GM18858 (cell line): ENCODE data around the gene IQUB.
"Not testable (repeated sequence)": the region's sequence is repeated elsewhere in the genome, so short reads cannot be mapped to it uniquely, and the experiment has no call there.

Source experiments
- ATAC-seq: cut with Tn5 transposase; IDR thresholded peaks from one replicate; pipeline ENCODE4 v1.9.1; 2021; ENCODE audit not compliant: unreplicated experiment

Gene IQUB

DNA sequence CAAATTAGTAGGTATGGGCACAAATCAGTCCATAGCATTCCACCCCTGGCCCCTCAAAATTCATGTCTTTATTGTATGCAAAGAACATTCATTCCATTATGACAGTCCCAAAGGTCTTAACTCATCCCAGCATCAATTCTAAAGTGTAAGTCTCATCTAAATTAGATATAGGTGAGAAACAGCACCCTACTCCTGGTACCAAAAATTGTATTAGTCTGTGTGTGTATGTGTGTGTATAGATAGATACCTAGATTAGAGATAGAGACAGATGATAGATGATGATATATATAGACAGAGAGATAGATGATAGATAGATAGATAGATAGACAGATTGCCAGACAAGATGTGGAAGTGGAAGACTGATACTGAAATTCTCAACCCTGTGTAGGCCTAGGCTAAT is 109.9 kb downstream of the IQUB start:
- ATAC-seq = no peak

DNA sequence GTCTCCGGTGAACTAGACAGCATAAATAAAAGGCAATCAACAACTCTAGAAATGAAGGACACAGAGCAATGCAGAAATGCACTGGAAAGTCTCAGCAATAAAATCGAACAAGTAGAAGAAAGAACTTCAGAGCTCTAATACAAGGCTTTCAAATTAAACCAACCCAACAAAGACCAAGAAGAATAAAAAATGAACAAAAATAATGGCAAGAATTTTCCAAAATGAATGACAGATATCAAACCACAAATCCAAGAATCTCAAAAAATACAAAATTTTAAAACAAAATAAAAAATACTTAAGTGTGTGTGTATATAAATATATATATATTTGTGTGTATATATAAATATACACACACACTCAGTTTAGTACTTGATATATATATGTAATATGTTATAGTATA is 110.8 kb downstream of the IQUB start:
- ATAC-seq = no peak

DNA sequence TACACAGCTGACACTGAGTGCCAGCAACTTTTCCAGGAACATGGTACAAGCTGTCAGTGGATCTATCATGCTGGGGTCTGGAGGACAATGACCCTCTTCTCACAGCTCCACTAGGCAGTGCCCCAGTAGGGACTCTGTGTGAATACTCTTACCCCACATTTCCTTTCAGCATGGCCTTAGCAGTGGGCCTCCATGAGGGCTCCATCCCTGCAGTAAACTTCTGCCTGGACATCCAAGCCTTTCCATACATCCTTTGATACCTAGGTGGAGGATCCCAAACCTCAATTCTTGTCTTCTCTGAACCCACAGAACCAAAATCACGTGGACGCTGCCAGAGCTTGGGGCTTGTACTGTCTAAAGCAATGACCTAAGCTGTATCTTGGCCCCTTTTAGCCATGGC is 116.8 kb downstream of the IQUB start:
- no peak for ATAC-seq

DNA sequence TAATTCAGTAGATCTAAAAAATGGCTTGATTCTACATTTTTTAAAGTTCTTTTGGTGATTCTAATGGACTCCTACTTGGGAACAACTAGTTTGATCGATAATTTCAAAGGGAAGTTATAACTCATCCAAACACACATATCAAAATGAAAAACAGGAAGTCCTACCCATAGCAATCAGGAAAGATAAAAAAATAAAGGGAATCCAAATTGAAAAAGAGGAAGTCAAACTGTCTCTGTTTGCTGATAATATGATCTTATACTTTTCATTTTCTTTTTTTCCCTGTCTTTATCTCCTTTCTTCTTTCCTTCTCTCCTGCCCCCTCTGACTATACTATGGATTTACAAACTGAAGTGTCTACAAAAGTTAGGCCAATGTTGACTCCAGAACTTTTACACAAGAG is 118.8 kb downstream of the IQUB start:
- no peak for ATAC-seq

DNA sequence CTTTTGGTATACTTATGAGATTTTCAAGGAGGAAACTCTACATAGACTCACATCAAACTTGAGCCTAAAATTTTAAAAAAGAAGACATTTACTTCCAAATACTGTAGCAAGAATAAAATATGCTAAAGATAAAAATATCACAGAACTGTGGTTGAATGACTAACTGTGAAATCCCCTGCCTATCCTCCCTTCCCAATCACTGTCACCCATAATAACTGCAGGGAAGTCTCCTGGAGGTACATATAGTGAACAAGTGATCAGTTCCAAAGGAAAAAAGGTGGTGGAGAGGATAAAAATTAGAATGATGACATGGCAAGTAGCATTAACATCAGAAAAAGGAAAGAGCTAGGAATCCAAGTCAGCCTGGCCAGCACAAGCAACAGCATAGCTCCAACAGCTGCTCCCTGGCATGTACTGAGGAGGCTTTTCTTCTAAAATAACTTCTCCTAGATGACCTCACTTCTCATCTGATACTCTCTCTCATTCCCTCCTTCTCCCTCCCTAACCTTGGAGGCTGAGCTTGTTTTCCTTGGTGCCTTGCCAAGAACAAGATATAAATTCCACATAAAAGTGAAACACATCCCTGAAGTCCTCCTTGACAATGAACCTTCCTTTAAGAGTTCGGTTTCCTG is 124.0 kb downstream of the IQUB start:
- no peak for ATAC-seq

DNA sequence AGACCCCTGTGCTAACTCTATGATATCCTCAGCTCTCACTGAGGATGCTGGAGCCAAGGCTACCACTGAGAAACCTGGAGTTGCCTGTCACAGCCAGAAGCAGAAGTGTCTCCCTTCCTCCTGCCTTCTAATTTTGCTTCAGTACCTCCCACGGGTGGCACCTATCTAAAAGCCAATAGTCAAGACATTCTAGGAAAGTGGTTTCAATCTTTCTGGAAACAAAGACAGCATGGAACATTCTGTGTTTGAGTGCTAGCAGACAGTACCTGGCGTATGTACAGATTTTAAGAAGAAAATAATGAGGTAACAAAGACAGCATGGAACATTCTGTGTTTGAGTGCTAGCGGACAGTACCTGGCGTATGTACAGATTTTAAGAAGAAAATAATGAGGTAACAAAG is 126.4 kb downstream of the IQUB start:
- ATAC-seq = not testable (repeated sequence)
